WTC11 (cell line): ENCODE data around the gene RTN4RL1. TPM values are rescaled to one million over a fixed set of nuclear protein-coding genes. Genes with fewer than 3 reads are reported as not detected.

ENCODE experiments used
- ATAC-seq: fragments of 200-7000 bp; cut with Tn5 transposase; 2 replicates; pipeline ENCODE4 v1.10.0; 2021; ENCODE audit warnings: mild to moderate bottlenecking, moderate library complexity
- CTCF ChIA-PET: fragments of 300-600 bp; sonication (Branson Sonifier 250); formaldehyde crosslinking; loops from one replicate; lab custom pipeline; 2021; ENCODE audit warnings: antibody characterized with exemption; lab: Charles Lee
- POLR2A ChIA-PET: fragments of 350-600 bp; sonication (Branson Sonifier 250); formaldehyde crosslinking; loops from one replicate; lab custom pipeline; 2021; ENCODE audit warnings: antibody characterized with exemption; lab: Charles Lee
- DNase-seq: peaks from one replicate; pipeline ENCODE4 v3.0.0; 2021; ENCODE audit warnings: low spot score
- H3K27ac Mint-ChIP-seq: 2 replicates; pipeline ENCODE4 v1.8.0; 2021; ENCODE audit warnings: mixed read lengths
- H3K27me3 Mint-ChIP-seq: 2 replicates; pipeline ENCODE4 v1.8.0; 2021; ENCODE audit warnings: low read depth, mild to moderate bottlenecking, moderate library complexity, mixed read lengths
- H3K36me3 Mint-ChIP-seq: 2 replicates; pipeline ENCODE4 v1.8.0; 2021; ENCODE audit warnings: mixed read lengths
- H3K4me1 Mint-ChIP-seq: 2 replicates; pipeline ENCODE4 v1.8.0; 2022; ENCODE audit warnings: mixed read lengths
- H3K4me3 Mint-ChIP-seq: 2 replicates; pipeline ENCODE4 v1.8.0; 2021; ENCODE audit warnings: mild to moderate bottlenecking, moderate library complexity, mixed read lengths
- H3K9me3 Mint-ChIP-seq: 2 replicates; pipeline ENCODE4 v1.8.0; 2021; ENCODE audit warnings: mixed read lengths
- ARID4B ChIP-seq: sonication (generic); formaldehyde crosslinking; IDR thresholded peaks from 2 replicates; pipeline ENCODE4 v1.8.0; 2023; ENCODE audit warnings: missing genetic modification reagents, mild to moderate bottlenecking, borderline replicate concordance
- ATF1 ChIP-seq: sonication (generic); formaldehyde crosslinking; IDR thresholded peaks from 2 replicates; pipeline ENCODE4 v1.8.1; 2023; ENCODE audit warnings: mild to moderate bottlenecking, moderate library complexity, missing genetic modification reagents
- ESRRA ChIP-seq: sonication (generic); formaldehyde crosslinking; IDR thresholded peaks from 2 replicates; pipeline ENCODE4 v1.8.1; 2022; ENCODE audit warnings: mild to moderate bottlenecking, missing genetic modification reagents, borderline replicate concordance
- GTF2I ChIP-seq: fragments of 250-450 bp; sonication (Bioruptor Pico); conservative IDR thresholded peaks from 2 replicates; pipeline ENCODE4 v1.4.0; 2021; ENCODE audit warnings: mild to moderate bottlenecking
- HMGA2 ChIP-seq: fragments of 250-450 bp; sonication (Bioruptor Pico); IDR thresholded peaks from 2 replicates; pipeline ENCODE4 v1.4.0; 2021; ENCODE audit warnings: mild to moderate bottlenecking, moderate library complexity
- USF2 ChIP-seq: sonication (generic); formaldehyde crosslinking; IDR thresholded peaks from 2 replicates; pipeline ENCODE4 v1.8.1; 2023; ENCODE audit warnings: mild to moderate bottlenecking, missing genetic modification reagents, moderate library complexity
- ZNF138 ChIP-seq: sonication (generic); formaldehyde crosslinking; conservative IDR thresholded peaks from 2 replicates; pipeline ENCODE4 v1.8.1; 2022; ENCODE audit warnings: mild to moderate bottlenecking, moderate library complexity, missing genetic modification reagents
- ZNF396 ChIP-seq: fragments of 250-450 bp; sonication (Bioruptor Pico); IDR thresholded peaks from 2 replicates; pipeline ENCODE4 v1.8.0; 2021; ENCODE audit warnings: mild to moderate bottlenecking, moderate library complexity, borderline replicate concordance
- ZNF532 ChIP-seq: fragments of 250-450 bp; sonication (Bioruptor Pico); IDR thresholded peaks from 2 replicates; pipeline ENCODE4 v1.9.0; 2021; ENCODE audit warnings: mild to moderate bottlenecking, borderline replicate concordance
- total RNA-seq: library from RNA; stranded (reverse); gene quantifications from 3 replicates; pipeline ENCODE4 v1.2.3, GENCODE V29; 2021
- TF ChIP-seq, protein P1 (sequence below): fragments of 250-450 bp; sonication (Bioruptor Pico); IDR thresholded peaks from 2 replicates; pipeline ENCODE4 v2.1.2; 2022; ENCODE audit warnings: mild to moderate bottlenecking, moderate library complexity

Gene RTN4RL1
- total RNA-seq, 1 experiment from 2014 or later = 0.72 TPM

GRCh38 chr17:2068031-2068518 lies 42.9 kb upstream of the RTN4RL1 start:
- Mint-ChIP-seq H3K36me3 (peaks cover 3% of the 10 kb centered on the region), H3K9me3 (no peaks in the 10 kb centered on the region), H3K4me1 (peaks cover 25% of the 10 kb centered on the region), H3K27ac (no peak overlapping the region), H3K27me3 (no peaks in the 10 kb centered on the region), H3K4me3 (no peak overlapping the region)
- ChIA-PET POLR2A (no interaction called here), CTCF (interaction anchor here (0.9 to 11.0 kb wide), 5 partner anchors 11 to 314 kb away, joined by 3 to 96 read pairs (median 6); partner anchors contain the start of gene HIC1)
- ATAC-seq = no peak
- no peak for TF ChIP-seq ESRRA (CRISPR knock-in tag)
- no peak for TF ChIP-seq ZNF532 (CRISPR knock-in tag)
- no peak for TF ChIP-seq GTF2I (CRISPR knock-in tag)
- TF ChIP-seq ATF1 (CRISPR knock-in tag) = no peak
- TF ChIP-seq, protein P1, sequence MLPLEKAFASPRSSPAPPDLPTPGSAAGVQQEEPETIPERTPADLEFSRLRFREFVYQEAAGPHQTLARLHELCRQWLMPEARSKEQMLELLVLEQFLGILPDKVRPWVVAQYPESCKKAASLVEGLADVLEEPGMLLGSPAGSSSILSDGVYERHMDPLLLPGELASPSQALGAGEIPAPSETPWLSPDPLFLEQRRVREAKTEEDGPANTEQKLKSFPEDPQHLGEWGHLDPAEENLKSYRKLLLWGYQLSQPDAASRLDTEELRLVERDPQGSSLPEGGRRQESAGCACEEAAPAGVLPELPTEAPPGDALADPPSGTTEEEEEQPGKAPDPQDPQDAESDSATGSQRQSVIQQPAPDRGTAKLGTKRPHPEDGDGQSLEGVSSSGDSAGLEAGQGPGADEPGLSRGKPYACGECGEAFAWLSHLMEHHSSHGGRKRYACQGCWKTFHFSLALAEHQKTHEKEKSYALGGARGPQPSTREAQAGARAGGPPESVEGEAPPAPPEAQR (CRISPR knock-in tag) = no peak
- no peak for TF ChIP-seq ZNF396 (CRISPR knock-in tag)
- no peak for TF ChIP-seq ZNF138 (CRISPR knock-in tag)
- no peak for DNase-seq

- no peaks in the 10 kb centered on the region for H3K9me3 Mint-ChIP-seq
- TF ChIP-seq USF2 (CRISPR knock-in tag) = no peak
- TF ChIP-seq HMGA2 (CRISPR knock-in tag) = no peak
- TF ChIP-seq ARID4B = no peak
- TF ChIP-seq, all 79 proteins: peak for 0
- Mint-ChIP-seq H3K27me3 (peaks cover 3% of the 10 kb centered on the region; the same call in 1 of the 2 replicates), H3K4me1 (peaks cover 30% of the 10 kb centered on the region), H3K4me3 (no peak overlapping the region), H3K36me3 (peaks cover 3% of the 10 kb centered on the region), H3K27ac (no peak overlapping the region)
- ChIA-PET POLR2A (no interaction called here), CTCF (interaction anchor here (0.9 to 11.0 kb wide), 5 partner anchors 11 to 315 kb away, joined by 3 to 96 read pairs (median 6); partner anchors contain the start of gene HIC1)
- DNase-seq = no peak
- no peak for ATAC-seq
These were observed 42.5 kb upstream of the RTN4RL1 start for GRCh38 chr17:2067608-2068024.
